ENCODE measurements around the gene TSPAN4.

- no peak for TF ChIP-seq CTCF (IDR thresholded peaks at IDR 0.05 in 8 of 11, conservative IDR thresholded peaks at IDR 0.05 in 3 of 11)
- TF ChIP-seq POLR2AphosphoS5 (IDR thresholded peaks at IDR 0.05): peak; percentile 71 to 78 (median 77)
- TF ChIP-seq POLR2A (IDR thresholded peaks at IDR 0.05): no peak
These were observed 46.8 kb upstream of the TSPAN4 start for GRCh38 chr11:795634-796564.

Data from spleen (tissue), 7 donors.